GM21786 (cell line): ENCODE data around the gene APBA2.

Source experiments
- ATAC-seq: cut with Tn5 transposase; IDR thresholded peaks from one replicate; pipeline ENCODE4 v1.9.1; 2021; ENCODE audit not compliant: unreplicated experiment

The APBA2 gene

DNA sequence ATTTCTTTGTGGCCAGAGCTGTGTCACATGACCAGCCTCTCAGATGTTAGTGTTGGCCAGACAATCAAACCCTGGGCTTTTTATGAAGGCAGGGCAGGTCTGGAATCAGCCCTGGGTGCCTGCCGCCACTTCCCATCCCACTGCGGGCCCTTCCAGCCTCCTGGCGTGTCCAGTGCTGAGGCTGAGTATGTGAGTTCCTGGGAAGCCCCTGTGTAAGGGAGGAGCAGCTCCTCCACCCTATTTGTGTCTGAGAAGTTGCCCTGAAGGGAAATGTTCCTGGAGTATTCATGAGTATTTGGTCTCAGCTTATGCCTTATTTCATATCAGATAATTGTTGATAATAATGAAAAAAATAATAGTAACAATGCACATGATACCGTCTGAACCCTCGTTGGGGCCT is 193.7 kb downstream of the APBA2 start:
- ATAC-seq, result no peak

DNA sequence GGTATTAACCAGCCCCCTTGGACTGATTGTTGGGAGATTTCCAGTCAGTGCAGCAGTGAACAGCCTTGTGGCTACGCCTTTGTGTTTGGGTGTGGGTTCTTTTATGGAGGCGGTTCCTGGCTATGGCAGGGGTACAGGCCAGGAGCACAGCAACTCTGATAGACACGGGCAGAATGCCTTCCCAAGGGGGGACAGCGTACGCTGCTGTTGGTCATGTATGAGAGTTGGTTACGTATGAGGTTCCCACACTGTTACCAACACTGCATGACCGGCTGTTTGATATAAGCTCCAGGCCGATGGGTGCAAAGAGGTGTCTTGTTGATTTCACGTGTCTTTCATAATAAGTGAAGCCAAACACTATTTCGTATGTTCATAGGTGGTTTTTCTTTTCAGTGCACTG is 196.0 kb downstream of the APBA2 start:
- ATAC-seq, result no peak

DNA sequence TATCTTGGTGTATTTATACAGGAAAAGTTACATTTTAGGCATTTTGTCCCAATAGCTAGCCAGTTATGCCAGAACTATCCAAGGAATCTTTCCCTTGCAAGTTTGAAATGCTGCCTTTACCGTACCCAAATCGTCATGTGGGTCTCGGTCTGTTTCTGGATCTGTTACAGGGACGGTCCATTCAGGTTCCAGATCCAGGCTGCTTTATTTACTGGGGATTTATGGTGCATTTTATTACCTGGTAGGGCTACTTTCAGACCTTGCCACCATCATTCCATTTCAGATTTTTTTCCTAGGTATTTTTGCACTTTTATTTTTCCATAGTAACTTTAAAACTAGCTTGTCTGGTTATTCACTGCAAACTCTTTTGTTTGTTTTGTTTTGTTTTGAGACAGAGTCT is 197.4 kb downstream of the APBA2 start:
- ATAC-seq, result no peak

DNA sequence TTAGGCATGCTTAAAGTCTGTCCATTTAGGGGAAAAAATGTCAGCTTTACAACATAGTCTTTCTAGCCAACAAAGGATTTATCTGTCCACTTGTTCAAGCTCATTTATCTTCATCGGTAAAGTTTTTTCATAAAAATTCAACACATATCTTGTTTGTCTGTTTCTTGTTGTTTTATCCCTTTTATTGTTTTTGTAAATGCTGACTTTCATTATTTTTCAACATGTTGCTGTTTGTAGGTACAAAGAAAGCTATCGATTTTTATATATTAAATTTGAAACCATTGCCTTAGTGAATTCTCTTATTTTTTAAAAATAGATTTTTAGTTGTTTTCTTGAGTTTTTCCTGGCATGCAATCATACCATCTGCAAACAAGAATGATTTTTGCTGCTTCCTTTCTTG is 198.1 kb downstream of the APBA2 start:
- ATAC-seq, result no peak

DNA sequence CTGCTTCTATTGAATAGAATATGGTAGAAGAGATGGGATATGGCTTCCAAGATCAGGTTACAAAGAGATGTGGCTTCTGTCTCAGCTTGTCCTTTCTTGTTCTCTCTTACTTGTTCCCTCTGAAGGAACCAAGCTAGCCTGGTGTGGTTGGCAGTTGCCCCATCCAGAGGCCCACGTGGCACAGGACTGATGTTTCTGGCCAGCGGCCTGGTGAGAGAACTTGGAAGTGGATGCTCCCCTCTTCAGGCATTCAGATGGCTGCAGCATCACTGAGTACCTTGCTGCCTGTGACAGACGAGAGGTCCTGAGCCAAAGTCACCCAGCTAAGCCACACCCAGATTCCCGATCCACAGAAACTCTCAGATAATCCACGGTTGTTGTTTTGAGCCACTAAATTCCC is 200.2 kb downstream of the APBA2 start:
- no peak for ATAC-seq

DNA sequence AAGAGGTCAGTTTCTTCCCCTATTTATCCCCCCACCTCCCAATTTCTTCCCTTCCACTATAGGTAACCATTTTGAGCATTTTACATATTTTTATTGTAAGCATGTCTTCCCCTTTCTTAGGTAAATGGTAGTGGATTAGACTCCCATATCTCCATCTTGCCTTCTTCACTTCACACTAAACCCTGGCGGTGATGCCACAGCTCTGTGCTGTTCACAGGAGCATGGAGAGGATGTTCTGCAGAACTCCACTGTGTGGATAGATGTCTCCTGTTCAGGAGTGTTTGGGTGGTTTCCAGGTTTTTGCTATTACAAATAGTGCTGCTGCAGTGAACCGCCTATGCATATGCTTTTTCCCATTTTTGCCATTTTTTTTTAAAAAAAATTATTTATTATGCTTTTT is 201.1 kb downstream of the APBA2 start:
- ATAC-seq, result no peak

DNA sequence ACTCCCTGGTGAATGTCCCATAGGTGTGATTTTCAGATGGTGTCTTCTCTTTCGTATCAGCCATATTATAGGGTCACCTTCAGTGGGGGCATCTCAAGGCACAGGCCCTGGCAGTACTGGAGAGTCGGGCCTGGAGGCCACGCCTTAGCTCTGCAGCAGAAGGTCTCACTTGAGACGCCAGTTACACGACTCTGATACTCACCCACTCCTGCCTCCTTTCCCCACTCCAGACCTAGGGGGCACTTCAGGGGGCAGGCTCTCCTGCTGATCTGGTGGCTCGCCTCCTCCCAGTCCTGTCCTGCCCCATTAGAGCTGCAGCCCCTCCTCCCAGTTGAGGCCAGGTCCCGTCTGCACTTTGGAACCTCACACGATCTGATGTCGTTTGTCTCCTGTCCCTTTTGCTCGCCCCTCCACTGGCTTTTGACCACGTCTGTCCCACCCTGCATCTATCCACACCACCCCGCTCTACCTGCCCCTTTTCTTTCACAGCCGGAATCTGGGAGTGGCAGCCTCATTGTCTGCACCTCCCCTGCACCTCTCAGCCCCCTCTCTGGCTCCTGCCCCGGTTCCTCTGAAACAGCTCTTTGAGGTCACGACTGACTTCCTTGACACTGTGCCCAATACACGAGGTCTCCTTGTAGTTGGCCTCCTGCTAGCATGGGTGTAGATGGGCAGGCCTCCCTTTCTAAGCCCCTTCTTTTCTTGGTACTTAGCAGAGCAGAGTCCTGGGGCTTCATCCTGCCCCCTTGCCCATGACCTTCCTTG is 201.9 kb downstream of the APBA2 start:
- no peak for ATAC-seq

DNA sequence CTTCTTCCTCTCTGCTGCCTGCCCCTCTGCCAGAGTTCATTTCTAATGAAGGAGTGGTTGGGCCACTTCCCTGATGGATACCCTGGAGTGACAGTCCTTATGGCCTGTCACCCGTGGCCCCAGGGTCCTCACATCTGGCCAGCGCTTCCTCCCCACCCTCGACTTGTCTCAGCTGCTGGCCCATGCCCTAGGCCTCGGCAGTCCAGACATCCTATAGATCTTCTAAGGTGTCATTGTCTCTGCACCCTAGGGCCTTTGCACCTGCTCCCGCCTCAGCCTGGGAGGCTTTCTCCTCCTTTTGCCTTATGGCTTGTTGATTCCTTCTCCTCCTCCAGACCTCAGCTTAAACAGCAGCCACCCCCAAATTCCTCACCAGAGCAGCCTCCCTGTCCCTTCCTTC is 202.9 kb downstream of the APBA2 start:
- no peak for ATAC-seq

DNA sequence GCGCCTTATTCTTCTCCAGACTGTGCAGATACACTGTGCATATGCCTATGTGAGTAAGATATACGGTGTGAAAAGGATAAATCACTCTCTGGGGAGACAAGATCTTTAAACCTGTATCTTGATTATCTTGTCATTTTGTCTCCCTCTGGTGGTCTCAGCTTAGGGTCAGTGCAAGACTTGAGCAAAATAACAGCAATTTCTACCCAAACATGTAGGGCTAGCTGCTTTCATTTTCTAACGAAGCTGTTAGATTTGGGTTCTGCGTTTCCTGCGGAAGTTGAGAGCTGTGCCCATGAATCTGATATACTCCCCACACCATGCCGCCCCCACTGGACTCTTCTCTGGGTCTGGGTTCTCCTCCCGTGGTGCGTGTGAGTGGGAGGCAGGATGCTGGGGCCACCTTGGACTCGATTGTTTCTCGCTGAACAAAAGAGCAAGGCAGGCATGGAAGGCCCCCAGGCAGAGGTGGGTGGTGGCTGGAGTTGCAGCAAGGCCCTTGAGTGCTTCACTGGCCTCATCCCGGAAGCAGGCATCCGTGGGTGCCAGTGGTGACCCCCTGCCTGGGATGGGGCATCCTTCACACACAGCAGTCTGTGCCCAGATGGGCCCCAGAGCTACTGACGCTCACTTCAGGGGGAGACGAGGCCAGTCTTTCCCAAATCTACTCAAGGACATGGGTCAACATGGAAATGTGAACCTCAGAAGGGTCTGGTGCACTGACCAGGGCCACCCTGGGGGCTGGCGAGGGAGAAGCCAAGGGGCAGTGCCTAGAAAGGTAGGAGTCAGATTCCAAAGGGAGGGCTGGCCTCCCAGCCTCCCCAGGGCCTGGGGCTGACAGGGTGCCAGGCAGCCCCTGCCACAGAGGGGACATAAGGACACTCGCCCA is 204.2 kb downstream of the APBA2 start:
- no peak for ATAC-seq

DNA sequence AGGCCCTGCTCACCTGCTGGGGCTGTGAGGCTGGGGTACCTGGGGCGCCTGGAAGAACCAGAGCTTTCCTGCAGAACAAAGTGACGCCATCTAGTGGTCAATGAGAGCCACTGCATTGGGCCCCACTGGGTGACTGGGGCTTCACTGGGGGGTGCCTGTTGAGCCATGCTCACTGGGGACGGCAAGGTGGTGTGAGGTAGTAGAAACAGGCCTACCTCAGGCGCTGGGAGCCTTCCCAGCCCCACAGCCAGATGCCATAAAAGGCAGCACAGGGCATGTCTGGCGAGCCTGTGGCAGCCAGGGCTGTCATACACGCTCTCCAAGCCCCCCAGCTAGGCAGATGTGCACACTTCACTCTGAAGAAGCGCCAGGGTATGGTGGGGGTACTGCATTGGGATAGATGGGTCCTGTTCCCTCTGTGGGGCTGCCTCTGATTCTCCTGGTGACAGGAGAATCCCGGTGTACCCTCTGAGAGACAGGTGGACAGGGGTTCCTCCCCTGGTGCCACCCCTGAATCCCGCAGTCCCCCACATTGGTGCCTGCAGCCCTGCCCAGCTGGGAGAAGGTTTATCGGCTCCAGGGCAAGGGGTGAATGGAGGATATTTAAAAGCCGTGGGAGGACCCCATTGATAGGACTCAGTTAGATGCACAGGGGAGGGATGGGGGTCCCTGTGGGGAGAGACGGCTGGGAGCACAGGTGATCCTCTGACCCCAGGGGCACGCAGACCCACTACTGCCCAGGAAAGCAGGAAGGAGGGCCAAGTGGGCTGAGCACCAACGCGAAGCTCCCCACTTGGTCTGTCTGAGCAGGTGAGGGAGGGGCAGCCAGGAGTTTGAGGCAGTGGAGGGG is 205.1 kb downstream of the APBA2 start:
- no peak for ATAC-seq

DNA sequence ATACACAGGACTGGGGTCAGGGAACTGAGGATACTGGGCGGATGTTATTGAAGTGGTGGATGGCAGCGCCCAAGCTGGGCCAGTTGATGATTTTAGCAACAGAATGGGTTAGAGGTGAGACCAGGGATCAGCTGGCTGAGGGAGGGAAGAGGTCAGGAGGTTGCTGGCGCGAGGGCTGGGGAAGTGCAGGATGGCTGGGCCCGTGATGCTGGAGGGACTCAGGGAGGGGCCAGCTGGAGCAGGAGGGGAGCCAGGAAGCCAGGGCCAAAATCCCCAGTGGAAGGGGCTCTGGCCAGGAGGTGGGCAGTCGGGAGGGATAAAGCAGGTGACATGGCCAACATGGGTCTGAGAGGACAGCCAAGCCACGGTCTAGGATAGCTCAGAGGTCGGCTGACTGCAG is 205.9 kb downstream of the APBA2 start:
- no peak for ATAC-seq

DNA sequence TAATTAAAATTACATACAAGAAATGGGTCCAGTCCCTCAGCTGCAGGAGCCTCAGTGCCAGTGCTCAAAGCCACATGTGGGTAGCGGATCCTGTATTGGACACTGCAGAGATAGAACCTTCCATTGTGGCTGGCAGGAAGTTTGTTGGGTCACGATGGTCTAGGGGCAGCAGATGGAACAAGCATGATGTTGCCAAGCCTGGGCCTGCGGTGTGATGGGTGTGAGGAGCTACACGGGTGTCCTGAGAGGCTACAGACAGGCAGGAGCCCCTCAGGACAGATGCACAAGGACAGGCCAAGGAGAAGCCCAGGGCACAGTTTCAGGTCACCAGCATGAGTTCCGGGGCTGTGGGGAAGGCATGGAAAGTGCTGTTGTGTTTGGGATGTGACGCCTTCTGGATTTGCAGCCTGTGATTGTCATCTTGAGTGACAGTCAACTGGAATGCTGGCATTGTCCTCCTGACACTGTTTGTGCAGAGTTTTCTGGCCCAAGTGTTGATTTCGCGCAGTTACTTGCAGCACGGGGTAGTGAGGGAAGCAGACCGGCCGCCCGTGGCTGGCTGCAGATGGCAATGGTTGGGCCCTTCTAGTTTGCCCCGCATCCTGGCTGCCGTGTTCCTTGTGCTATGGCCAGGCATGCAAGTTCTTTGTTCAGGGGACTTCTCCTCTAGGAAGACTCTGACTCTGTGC is 206.7 kb downstream of the APBA2 start:
- ATAC-seq, result no peak

DNA sequence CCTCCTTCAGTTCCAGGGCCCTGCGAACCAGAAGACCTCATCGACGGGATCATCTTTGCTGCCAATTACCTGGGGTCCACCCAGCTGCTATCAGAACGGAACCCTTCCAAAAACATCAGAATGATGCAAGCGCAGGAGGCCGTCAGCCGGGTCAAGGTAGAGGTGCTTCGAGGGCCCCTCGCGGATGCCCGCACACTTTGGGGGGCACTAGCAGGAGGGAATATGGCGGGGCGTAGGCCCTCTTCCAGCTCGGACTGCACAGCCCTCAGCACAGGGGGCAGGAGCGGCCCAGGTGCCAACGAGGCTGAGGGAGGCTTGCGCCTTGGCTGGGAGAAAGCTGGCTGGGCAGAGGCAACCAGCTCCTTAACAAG is 207.3 kb downstream of the APBA2 start:
- ATAC-seq, result no peak

DNA sequence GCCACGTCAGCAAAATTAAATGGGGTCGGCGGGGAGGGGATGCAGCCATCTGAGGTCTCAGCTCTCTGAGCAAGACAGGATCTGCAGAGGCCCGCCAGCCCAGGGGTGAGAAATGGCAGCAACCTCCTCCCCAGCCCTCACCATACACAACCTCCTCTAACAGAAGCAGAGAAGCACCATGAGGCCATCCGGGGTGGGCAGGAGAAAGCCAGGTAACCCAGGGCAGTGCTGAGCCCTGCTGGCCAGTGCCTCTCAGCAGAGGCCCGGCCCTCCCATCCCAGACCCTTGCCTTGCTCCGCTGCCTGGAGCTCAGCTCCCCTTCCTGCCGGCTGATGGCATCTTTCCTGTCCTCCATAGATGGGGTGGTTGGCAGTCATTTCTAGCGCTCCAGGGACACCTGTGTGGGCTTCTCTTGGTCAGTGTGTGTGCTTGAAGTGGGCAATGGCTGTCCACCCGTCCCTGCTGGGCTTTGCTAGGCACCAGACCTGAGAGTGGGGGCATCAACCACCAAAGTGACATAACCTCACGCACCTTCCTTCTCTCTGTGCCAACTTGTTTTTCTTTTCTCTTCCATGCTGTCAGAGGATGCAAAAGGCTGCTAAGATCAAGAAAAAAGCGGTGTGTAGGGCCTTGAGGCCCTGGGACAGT is 208.0 kb downstream of the APBA2 start:
- no peak for ATAC-seq

DNA sequence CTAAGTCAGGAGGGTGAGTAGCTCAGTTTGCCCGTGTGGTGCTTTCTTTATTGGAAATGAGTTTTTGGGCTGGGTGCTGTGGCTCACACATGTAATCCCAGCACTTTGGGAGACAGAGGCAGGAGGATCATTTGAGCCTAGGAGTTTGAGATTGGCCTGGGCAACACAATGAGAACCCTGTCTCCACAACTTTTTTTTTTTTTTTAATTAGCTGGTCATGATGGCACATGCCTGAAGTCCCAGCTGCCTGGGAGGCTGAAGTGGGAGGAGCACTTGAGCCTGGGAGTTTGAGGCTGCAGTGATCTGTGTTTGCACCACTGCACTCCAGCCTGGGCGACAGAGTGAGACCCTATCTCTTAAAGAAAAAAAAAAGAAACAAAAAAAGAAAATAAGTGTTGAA is 208.9 kb downstream of the APBA2 start:
- no peak for ATAC-seq

DNA sequence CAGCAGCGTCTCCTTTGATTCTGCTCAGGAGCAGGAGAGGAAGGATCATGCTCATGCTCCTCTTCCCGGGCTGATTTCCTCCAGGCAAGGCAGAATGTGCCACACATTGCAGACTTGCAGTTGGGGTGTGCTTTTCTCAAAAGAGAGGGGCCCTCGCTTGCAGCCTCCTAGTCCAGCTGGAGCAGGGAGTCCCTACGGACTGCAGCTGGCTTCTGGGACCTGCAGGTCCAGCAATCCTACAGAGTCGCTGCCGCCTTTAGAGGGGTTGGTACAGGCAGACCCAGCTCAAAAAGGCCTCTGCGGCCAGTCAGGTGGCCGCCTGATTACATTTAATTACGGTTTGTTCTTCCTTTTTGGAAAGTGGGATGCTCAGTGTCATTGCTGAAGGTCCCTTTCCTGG is 210.0 kb downstream of the APBA2 start:
- no peak for ATAC-seq

DNA sequence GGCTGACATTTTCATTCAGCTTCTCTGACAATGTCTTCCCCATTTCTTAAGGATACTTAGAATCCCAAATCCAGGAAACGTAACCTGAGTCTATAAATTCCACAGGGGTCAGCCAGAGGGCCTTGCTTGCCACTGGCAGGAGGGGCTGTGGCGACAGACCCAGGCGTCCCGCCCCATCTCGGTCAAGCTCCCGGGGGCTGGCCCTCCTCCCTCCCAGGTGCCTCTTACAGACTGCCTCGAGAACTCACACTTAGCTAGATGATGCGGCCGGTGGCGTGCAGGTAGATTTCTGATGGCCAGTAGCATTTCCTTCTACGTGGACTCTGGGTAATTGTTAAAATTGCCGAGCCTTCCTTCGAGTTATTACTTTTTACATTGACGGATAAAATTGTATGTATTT is 211.4 kb downstream of the APBA2 start:
- ATAC-seq, result no peak

DNA sequence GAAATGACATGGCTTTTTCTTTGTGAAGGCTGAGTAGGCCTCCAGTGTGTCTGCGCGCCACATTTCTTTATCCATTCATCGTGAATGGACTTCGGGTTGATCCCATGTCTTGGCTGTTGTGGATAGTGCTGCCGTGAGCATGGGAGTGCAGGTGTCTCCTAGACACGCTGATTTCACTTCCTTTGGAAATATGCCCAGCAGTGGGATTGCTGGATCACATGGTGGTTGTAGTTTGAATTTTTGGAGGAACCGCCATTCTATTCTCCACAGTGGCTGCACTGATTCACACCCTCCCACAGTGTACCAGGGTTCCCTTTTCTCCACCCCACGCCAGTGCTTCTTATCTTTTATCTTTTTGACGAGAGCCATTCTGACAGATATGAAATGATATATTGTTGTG is 212.2 kb downstream of the APBA2 start:
- no peak for ATAC-seq

DNA sequence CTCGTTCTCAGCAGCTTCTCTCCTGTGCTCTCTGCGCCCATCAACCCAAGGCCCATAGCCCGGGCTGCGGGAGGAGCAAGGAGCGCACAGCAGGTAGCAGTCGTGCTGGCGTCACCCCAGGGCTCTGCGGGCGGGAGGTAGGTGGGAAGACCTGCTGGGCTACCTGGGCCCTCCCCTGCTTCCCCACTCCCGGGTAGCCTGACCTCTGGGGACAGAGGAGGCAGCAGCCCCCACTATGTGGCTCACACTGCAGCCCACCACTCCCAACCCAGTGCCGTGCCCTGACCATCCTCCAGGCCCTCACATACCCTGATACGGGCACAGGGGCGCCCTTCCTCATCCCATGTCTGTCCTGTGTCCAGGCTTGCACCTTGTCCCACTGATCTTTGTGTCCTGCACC is 212.9 kb downstream of the APBA2 start:
- no peak for ATAC-seq

DNA sequence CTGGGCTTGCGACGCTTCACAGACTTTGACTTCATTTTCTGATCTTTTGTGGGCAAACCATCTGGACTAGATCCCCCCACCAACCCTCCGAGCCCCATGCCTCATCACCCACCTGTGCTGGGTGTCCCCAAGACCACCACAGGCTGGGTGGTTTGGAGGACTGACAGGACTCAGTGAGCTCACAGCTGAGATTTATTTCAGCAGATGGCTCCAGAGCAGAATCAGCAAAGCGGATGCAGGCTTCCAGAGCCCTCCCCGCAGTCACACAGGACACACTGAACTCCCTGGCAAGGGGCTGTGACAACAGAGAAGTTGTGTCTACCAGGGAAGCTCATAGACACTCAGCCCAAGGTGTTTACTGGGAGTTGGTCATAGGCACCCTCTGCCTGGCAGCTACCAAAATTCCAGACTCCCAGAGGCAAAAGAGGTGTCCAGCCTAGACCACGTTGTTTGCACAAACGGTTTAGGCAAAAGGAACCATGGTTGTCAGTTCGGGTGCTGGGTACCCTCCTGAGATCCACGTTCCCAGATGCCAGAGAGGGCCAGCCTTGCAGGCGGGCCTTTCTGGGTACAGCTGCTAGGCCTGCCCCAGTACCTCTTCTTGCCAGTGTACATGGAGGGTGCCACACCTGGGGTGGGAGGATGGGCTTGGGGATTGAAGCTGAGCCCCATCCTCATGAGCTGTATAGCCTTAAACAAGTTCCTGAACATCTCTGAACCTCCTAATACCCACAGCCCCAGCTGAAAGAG is 213.5 kb downstream of the APBA2 start:
- ATAC-seq, result no peak
